Dermis microvascular lymphatic vessel endothelial cell (primary cell): ENCODE results near the gene GSC2. TPM values are rescaled to one million over a fixed set of nuclear protein-coding genes. Genes with fewer than 3 reads are reported as not detected.

Experiments
- DNase-seq, 2 donors: peaks; one replicate each; pipeline versions ENCODE4 v3.0.0 to v3.0.0-alpha.2; 2010; ENCODE audit warnings: low read depth in 2 of 2
- total RNA-seq: library from RNA; depleted of rRNA; stranded (reverse); fragments of >200 nt; gene quantifications from 2 replicates; pipeline ENCODE4 v1.2.1, GENCODE V29; 2014

Gene GSC2, protein sequence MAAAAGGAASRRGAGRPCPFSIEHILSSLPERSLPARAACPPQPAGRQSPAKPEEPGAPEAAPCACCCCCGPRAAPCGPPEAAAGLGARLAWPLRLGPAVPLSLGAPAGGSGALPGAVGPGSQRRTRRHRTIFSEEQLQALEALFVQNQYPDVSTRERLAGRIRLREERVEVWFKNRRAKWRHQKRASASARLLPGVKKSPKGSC
- not detected in 2 replicates for total RNA-seq

DNA sequence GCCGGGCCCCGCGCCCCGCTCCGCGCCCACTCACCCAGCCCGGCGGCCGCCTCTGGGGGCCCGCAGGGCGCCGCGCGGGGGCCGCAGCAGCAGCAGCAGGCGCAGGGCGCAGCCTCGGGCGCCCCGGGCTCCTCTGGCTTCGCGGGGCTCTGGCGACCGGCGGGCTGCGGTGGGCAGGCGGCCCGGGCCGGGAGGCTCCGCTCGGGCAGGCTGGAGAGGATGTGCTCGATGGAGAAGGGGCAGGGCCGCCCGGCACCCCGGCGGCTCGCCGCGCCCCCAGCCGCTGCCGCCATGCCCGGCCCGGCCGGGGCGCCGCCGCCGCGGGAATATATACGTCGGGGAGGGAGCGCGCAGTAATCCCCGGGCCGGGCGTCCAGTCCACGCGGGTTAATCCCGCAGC lies at the start of gene GSC2:
TSS of gene GSC2 (minus strand) at position 302 of the 400 bp plus-strand sequence. CDS start at position 293, 9 bp downstream.
- no peak for DNase-seq

DNA sequence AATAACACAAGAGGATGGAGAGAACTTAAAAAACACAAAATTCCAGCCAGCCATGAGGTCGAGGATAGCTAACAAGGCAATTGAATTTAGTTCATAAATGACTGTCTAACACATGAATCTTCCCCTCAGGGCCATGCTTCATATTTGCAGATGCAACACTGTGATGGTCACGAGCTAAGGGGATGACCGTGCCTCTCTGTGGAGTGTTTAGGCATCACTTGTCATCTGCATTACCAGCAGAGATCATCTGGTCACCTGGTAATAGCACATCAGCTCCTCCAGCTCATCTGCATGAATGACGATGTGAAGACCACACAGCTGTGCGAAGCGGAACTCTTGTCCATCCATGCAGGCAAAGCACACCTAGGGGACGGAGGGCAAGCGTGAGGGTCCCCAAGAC lies 49.4 kb upstream of the GSC2 start:
- no peak for DNase-seq

DNA sequence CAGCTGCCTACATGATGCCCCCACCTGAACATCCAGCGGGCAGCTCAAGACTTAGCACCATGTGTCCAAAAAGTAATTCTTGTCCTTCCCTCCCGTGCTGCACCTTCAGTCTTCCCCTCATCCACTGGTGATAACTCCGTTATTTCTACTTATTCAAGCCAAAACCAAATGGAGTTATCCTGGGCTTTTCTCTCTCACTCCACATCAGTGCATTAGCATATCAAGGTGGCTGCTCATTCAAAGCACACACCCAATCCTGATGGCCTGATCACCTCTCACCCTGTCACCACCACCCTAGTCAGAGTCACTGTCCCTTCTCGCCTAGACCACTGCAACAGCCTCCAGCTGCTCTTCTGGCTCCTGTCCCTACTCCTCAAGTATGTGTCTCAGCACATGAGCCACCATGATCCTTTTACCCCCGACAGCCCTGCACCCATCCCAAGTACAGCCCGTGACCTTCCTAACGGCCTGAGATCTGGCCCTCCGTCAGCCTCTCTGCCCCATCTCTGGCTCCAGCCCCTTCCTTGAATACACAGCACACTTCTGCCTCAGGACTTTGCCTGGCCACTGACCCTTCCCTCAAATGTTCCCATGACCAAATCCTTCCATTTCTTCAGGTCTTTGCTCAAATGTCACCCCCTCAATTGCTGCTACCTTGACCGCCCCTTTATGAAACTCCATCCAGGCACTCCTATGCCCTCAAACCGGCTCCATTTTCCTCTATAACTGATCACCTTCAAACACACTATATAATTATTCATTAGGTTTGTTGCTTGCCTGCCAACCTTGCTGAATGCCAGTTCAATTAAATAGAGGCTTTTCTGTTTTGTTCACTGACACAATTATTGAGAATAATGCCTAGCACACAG lies 48.1 kb upstream of the GSC2 start:
- no peak for DNase-seq

DNA sequence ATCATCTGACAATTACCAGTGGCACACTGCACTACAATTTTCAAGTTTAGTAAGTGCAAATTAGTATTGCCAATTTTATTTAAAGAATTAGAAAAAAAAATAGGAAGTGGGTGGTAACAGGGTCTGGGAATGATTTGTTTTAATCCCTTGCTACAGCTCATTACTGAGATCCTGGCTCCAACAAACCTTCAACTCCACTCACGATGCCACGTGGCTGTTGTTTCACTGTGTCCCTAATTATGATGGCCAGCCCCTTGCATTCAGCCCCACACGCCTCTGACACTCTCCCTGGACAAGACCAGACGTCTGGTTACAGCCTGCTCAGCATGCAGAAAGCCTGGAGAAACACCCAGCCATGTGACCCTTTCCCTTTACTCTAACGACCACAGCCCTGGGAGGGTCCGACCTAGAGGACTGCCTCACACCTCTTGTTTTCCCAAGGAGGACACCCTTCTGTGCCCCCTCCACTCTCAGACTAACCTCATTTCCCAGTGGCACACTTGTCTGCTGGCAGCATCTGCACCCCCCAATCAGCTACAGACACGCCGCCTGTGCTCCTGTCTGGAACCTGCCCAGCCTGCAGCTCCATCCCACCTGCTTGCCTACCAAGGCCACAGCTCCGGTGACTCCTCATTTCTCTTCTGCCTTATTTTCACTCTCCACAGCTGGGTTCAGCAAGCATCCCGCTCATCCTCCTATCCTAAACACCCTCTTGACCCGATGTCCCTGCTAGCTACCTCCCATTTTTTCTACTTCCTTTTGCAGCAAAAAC lies 46.9 kb upstream of the GSC2 start:
- DNase-seq: no peak

DNA sequence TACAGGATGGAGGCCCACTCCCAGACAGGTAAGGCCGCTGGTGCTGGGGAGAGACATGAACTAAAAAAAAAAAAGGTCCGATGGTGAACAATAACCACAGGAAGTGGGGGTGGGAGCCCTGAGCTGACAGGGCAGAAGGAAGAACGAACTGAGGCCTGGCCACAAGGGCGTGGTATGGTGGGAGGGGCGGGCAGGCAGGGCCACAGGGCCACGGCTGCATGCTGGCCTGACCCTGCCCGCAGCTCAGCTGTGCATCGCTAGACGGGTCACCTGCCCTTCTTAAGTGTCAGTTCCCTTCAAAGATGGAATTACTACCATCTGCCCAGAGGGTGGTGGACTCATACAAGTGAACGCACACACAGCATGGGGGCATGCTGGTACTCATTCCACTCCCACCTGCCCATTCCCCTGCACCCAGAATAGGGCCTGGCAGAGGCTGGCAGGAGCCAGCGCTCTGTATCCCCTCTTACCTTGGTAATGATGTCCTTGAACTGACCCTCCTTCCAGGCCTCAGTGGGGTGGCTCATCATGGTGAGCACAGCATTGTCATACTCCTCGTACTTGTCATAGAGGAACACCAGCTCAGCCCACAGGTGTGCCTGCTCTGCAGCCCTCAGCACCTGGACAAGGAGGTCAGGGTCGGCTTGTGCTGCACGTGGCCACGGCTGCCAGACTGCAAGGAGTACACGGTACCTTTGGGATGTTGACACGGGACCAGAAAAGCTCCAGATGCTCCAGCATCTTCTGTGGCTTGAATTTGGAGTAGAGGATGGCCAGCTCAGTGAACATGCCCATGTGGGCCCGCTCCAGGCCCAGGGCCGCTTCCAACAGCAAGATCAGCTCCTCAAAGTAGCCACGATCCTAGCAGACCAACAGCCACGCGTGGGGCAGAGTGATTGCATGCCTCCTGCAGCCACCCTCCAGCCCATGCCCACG lies 46.0 kb upstream of the GSC2 start:
- DNase-seq: no peak

DNA sequence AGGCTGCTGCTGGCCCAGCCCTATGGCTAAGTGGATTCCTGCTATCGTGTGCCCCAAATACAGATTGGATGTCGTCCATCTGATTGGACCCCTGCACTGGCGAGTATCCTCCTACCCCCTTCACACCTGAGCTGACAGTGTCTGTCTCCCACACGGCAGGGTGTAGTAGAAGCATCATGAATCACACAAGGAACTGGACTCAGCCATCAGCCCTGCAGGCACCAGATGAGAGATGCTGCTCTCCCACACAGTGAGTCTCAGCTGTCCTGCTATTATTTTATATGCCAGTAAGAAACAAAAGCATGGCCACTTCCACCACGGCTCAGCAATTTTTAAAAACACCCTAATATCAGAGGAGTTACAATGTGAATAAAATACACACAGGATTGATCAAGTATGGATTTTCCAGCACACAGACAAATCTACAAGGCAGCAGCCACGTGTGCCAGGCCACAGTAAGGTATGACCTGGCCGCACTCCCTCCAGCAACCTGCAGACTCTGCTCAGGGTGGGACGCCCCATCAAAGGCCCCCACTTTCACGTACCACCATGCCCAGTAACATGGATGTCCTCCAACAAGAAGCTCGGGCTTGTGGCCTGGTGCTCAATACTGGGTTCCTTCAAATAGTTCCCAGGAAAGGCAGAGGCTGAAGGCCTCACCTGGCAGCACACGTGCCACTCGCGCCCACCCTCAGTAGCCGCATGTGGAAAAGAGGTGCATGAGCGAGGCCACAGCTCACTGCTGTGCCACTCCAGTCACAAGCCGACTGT lies 44.9 kb upstream of the GSC2 start:
- DNase-seq: no peak

DNA sequence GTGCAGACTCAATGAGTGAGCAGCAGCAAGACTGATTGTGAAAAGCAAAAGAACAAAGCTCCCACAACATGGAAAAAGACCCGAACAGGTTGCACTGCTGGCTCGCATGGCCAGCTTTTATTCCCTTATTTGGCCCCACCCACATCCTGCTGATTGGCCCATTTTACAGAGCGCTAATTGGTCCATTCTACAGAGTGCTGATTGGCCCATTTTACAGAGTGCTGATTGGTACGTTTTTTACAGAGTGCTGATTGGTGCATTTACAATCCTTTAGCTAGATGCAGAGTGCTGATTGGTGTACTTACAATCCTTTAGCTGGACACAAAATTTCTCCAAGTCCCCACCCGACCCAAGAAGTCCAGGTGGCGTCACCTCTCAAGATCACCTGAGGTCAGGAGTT lies 43.8 kb upstream of the GSC2 start:
- DNase-seq: no peak

DNA sequence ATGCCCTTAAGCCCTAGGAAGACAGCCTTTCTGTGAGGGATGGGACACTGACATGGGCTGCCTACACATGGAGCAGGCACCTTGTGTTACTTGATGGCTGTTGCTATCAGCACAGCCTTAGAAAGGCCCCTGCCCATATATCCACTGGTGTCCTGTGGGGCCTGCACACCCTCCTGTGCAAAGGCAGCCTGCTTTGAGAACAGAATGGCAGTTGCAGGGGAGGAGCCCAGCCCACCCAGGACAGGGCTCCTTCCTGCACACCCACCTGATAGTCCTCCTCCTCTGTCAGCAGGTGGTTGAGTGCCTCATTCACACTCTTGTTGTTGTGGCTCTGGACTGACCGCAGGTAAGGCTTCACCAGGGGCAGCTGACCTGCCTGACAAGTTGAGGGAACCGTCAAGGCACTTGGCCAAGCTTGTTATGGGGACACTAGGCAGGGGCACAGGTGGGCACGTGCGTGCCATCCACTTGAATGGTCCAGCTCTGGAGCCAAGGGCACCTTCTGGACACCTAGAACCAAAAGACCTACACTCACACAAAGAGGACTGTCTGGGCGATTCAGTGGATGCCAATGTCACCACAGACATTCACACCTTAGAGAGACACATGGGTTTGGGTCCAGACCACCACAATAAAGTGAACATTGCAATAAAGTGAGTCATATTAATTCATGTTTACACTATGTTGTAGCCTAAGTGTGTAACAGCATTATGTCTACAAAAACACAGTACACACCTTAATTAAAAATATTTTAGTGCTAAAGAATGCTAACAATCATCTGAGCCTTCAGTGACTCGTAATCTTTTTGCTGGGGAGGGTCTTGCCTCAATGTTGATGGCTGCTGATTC lies 37.8 kb upstream of the GSC2 start:
- no peak for DNase-seq

DNA sequence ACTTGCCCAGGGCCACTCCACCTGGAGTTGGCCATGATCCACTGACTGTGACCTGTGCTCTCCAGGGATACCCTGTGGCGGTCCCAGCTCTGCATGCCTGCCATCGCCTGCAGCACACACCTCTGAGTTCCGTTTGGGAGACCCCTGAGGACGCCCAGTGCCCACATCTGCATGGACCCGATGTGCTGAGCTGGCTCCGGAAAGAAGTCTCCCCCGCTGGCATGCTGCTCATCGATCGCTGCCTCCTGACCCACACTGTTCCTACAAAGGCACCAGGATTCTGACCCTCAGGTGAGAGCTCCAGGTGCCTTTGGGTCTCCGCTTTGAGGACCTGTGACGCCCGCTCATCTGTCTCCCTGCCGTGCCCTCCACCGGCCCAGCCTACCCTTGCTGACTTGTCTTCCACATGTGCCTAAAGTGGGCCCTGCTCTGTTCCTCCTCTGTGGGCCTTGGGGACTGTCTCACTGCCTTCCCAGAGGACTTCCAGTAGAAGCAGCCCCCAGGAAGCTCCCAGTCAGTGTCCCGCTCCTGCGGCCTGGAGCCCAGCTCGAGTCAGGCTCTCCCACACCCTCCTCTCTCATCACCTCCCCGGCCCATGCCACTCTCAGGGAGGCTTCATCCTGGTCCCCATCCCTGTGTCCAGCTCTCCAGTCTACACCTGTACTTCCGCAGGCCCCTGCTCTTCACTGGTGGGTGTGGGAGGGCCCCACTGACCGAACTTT lies 34.3 kb upstream of the GSC2 start:
- no peak for DNase-seq

DNA sequence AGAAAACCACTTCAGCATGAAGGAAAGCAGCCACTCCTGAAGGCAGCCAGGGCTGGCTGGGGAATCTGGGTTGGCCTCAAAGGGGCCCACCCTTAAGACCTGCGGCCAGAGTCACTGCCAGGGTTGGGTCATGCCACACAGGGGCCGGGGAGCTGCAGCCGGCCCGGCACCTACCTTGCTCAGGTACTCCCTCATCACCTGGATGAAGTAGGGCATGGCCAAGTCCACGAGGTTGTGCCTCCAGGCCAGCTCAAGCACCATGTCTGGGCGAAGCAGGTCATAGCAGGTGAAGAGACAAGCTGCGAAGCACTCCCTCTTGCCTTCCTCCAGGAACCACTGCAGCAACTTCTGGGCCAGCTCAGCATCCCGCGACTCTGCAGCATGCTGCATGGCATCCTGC lies 33.1 kb upstream of the GSC2 start:
- DNase-seq: no peak

DNA sequence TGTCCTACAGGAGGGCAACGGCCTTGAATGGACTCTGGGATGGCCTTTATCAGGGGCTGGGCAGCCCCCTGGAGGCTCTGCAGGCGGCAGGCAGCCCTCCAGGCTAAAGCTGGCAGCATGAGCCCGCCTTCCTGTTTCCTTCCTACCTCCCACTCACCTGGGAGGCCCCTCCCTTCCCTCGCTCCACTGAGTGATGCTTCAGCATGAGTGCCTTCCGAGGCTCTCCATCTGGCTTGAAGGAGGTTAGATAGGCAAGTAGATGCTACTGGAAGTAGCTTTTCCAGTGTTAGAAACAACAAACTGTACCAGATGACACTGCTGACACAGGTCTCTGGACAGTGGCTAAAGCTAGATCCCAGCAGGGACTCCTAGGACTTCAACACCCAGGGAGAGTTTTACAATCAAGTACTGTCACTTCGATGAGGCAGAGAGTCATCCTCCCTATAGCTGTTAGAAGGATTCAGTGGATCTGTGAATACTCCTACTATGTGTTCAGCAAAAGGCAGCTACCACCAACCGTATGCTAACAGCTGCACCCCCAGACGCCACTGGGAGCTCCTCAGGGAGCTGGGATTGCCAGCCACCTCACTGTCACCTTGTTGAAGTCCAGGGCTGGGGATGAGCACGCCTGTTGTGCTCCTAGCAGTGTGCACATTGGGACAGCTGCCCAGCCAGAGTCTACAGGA lies 32.5 kb upstream of the GSC2 start:
- DNase-seq: no peak

DNA sequence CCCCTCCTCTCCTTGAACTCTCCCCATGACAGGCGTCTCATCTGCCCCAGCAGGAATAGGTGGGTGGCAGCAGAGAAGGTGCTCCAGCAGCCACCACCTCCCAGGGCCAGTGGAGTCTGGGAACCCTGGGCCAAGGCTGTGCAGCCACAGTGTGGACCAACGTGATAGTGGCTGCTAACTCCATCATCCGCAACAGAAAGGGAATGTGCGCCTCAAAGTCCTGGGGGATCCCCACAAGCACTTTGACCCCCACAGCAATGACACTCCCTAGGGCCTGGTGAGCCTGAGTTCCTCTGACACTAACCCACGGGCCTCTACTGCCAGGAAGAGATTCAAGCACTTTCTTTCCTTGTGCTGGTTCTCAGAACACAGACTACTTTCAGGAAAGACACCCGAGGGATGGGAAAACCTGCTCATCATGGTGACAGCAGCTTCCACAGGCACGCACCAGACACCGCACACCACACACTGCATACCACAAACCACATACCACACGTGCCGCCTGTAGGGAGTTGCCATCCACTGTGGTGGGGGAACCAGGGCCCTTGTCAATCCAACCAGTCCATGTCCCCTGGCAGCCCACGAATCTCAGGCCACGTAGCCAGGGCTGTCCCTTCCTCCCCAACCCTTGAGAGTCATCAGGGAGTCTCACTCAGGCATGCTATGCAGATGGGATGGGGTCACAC lies 31.8 kb upstream of the GSC2 start:
- DNase-seq: no peak

DNA sequence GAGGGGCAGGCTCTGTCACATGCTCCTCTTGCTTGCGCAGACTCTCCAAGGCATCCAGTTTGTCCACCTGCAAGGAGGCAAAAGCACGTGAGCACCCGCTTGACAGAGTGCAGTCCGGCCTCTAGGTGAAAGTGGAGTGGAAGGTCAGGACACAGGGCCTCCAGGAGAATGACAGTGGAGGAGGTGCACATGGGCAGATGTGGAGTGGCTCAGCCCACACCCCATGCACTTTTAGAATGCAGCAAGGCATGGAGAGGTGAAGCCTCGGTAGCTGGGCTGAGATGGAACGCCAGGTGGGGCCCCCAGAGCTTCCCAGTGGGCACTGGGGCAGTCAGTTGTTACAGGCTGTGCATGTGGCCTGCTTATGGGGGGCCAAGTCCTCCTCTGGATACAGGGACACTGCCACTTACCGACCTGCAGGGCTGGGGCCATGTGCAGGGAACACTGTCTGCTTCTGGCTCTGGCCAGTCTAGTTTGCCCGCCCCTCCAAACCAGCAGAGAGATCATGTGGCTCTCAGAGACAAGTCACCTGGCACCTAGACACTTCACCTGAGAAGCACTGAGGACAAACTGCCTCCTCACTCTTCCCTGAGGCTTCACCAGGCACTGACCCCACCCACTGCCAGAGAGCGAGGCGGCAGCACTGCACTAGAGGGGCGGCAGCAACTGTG lies 30.8 kb upstream of the GSC2 start:
- no peak for DNase-seq

DNA sequence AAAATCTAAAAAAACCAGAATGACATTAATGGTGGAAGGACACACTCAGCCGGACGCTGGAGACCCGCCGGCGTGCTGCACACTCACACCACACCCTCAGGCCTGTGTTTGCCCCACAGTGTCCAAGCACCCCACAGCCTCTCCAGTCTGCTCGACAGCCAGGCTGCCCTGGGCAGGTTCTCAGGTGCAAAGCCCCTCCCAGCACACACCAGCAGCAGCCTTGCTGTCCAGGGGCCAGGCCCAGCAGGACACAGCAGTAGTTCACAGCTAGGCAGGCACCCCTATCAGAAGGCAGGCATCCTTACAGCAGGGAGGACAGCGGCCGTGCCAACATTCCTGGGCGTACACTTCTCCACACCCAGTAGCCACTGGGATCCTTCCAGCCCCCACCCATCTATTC lies 30.1 kb upstream of the GSC2 start:
- DNase-seq: no peak

DNA sequence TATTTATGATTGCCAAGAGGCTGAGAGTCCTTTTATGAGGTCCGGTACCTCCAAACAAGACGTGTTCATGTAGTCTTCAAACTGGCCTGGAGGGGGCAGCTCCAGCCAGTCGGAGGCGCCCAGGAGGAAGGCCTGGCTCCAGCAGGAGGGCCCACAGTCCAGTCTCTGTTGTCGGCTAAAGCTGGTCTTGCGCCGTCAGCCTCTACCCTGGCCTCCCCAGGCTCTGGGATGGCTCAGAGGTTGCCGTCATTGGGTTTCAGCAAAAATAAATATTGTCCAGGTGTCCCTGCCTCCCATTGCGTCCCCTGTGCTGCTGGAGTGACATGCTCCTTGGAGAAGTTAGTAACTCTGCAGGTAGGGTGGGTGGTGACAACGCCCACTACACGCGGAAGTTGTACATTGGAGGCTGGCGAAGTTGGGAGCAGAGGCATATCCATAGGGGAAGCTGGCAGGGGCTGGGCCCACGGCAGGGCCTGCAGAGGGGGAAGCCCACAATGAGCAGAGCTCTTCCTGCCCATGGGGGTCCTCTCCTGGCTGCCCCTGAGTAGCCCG lies 29.5 kb upstream of the GSC2 start:
- peak; percentile 65 to 87 for DNase-seq

DNA sequence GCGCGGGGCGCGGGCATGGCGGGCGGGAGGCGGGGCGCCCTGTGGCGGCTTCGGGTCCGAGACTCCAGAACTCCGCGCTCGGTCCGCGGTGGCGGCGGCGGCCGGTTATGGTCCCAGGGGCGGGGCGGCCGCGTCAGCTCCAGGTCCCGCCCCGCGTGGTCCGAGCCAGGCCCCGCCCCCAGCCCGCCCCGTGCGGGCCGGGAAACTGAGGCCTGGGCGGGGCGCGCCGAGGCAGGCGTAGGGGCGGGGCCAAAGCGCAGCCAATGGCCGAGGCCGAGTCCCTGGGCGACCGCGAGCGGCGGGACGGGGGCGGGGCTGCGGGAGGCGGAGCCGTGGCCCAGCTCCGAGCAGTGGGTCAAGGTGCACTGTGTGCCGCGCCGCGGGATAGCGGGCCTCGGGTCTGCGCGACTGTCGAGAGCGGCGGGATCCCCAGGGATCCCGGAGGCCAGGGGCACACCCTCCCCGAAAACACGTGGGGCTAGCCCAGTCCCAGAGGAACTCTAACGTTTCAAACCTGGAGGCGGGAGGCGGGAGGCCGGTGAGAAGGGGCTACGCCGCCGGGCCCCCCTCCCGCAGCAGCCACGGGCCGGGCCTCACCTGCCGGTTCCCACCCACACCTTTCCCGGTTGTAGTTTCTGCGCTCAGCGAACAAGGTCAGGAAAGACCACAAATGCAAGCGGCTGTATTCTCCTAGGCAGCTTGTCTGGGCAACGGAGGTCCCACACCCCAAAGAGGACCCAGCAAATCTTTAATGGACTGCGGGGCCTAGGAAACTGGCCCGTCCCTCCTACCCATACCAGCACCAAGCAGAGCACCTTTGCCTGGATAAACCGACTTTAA lies 28.8 kb upstream of the GSC2 start, which contains the start of gene SLC25A1:
TSS of gene SLC25A1 (minus strand) at position 80 of the 840 bp plus-strand sequence. CDS start at position 17, 63 bp downstream.
- peak; percentile 66 to 92 for DNase-seq
